ENCODE measurements around the gene LRRIQ1.

GRCh38 chr12:85085066-85085465, 48.9 kb downstream of the LRRIQ1 start:
- TF ChIP-seq CTCF (IDR thresholded peaks at IDR 0.05) (no peak), ZFX (IDR thresholded peaks at IDR 0.05; ENCODE audit: borderline replicate concordance) (no peak)
